ENCODE data around the gene CNTF.

GRCh38 chr11:58658623-58659022, 36.2 kb downstream of the CNTF start:
- TF ChIP-seq CTCF (IDR thresholded peaks at IDR 0.05) (no peak), POLR2A (IDR thresholded peaks at IDR 0.05) (no peak)
